GM19438 (cell line): ENCODE measurements around the gene AMIGO2.
"Not testable (repeated sequence)": the region's sequence is repeated elsewhere in the genome, so short reads cannot be mapped to it uniquely, and the experiment has no call there.

Experiments
- ATAC-seq: cut with Tn5 transposase; IDR thresholded peaks from one replicate; pipeline ENCODE4 v1.9.1; 2021; ENCODE audit warnings: low read depth; ENCODE audit not compliant: unreplicated experiment

The AMIGO2 gene

DNA sequence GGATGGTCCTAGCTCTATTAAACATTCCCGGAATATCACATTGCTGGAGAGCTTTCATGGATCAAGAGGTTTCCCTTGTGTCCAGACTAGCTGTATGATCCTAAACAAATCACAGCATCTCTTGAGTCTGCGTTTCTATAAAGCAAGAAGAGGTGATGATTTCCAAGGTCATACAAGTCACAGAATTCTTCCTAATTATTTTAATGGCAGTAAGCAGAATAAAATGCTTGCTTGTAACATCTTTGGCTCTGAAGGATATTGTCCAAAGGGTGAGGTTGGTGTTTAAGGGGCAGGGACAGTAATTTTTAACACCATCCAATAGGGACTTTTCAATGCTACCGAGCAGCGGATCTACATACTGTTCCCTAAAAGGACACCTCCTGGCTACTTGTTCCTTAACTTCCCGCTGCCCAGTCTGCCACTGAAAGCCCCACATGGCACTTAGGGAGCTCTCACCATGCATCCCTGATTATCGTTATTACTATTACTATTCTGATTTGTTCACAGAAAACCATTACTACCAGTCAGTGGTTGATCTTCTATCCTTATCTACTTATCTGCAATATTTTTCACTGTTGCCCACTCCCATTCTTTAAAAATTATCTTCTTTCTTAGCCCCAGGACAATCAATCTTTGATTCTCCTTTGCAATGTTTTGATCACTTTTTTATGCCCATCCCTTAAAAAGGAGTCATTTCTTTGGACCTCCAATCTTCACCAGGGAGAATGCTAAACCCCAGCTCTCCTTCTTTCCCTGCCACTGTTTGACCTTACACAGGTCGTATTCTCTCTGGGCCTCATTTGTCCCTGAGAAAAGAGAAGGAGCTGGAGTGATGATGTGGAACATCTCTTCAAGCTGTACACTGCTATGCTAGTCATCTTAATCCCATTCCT lies 4.3 kb downstream of the AMIGO2 start:
- no peak for ATAC-seq

DNA sequence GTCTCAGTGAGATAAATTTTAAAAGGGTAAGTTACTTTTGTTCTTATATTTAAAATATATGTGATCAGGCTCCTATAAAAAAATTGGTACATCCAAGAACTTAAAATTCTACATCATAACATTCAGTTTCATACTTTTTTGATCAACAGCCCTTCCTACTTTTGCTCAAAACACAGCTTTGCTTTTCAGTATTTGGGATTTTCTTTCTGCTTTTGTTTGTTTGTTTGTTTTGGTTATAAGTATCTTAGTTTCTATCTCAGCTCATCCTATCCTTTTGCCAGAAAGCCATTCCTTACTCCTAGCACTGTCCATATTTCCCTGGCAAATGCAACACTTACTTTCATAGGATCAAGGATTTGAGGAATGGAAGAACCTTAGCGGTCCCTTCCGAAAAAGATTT lies 5.0 kb downstream of the AMIGO2 start:
- no peak for ATAC-seq

DNA sequence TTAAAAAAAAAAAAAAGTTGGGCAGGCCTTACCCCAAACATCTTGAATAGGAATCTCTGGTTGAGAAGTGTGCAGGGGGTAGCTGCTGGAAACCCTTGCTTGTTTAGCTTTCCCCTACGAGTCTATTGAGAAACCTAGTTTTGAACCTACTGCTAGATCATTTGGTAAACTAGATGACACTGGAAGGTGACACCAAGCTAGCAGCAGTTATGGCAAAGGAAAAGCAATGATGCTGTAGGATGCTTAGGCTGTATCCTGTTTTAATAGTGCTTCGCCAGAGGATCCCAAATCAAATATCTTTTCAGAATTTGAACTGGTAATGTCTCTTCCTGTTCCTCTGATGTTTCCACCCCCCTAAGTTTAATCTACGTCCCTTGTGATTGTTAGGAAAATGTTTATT lies 5.8 kb downstream of the AMIGO2 start:
- no peak for ATAC-seq

- ATAC-seq, result no peak
These were observed 8.4 kb downstream of the AMIGO2 start for GRCh38 chr12:47071241-47071852.

DNA sequence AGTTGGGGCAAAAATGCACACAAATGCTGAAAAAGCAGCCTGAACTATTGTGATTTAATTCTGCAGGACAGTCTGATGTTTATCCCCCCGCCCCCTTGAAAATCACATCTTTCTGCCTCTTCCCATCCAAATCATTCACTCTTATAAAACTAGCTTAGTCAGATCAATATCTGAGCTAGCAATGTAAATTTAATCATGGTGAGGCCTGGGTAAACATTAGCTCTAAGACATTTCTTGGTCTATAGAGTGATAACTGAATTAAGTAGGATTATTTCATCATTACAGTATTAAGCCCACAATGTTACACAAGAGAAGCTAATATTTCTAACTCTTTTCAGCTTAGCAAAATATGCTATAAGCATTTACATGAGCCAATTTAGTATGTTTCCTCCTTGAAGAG lies 9.4 kb downstream of the AMIGO2 start:
- no peak for ATAC-seq

- ATAC-seq, result no peak
These were observed 11.2 kb downstream of the AMIGO2 start for GRCh38 chr12:47068539-47068938.

DNA sequence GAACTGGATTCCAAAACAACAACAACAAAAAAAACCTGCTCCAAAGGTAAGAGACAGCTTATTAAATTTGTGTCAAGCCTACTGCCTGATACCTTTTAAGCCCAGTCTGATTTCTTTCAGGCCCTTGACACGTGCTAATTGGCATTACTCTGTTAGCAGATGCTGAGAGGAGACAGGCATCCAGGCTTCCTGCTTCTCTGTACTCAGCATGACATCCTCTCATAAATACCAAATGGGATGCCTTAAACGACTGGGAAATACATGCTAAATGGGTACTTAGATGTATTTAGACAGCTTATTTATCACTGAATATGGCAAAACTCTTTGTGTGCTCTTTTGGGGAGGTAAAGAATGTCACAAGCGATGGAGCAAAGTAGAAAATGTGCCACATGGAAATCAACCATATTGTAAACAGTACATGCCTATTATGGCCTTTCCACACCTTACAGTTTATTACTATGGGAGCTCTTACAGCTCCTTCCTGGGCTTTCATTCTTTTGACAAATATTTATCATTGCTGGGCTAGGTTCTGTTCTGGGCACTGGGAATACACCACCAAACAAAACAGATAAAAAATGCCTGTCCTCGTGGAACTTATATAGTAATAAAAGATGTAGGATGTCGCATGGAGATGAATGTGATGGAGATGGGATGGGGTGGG lies 11.9 kb downstream of the AMIGO2 start:
- ATAC-seq, result no peak

DNA sequence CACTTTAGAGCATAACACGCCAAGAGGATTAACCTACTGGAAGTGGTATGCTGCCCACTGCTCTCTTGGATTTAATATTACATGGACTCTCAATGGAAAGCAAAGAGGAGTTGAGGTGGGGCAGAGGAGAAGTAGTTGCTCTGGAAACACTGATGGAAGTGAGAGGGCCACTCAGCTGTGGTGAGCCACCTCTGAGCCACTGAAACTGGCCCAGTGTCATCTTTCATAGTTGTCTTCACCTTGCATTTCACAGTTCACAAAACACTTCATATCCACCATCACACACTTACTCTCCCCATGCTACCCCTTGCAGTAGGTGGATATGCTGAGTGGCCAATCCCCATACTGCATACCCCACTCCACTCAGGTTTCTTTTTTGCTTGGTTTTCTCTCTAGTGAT lies 12.6 kb downstream of the AMIGO2 start:
- ATAC-seq, result no peak

GRCh38 chr12:47066278-47067025 lies 13.3 kb downstream of the AMIGO2 start:
- ATAC-seq, result no peak

DNA sequence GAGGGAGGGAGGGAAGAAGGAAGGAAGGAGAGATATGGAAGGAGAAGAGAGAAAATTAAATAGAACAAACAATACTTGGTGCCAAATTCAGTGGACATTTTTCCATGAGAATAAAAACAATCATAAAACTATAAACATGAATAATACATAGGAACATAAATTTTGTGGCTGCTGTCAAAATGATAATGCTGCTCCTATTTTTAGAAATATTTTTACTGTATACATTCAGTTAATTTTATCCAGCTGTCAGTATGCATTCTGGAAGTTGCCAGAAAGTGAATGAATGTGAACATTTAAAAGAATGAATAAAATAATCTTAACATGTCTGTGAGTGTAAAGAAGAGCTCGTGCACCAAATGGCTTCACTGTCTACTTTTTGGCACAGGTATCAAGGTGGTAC lies 14.2 kb downstream of the AMIGO2 start:
- ATAC-seq, result no peak

DNA sequence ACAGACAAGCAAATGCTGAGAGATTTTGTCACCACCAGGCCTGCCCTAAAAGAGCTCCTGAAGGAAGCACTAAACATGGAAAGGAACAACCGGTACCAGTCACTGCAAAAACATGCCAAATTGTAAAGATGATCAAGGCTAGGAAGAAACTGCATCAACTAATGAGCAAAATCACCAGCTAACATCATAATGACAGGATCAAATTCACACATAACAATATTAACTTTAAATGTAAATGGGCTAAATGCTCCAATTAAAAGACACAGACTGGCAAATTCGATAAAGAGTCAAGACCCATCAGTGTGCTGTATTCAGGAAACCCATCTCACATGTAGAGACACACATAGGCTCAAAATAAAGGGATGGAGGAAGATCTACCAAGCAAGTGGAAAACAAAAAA lies 21.1 kb downstream of the AMIGO2 start:
- ATAC-seq, result not testable (repeated sequence)

- ATAC-seq, result not testable (repeated sequence)
These were observed 22.8 kb downstream of the AMIGO2 start for GRCh38 chr12:47056944-47057343.

DNA sequence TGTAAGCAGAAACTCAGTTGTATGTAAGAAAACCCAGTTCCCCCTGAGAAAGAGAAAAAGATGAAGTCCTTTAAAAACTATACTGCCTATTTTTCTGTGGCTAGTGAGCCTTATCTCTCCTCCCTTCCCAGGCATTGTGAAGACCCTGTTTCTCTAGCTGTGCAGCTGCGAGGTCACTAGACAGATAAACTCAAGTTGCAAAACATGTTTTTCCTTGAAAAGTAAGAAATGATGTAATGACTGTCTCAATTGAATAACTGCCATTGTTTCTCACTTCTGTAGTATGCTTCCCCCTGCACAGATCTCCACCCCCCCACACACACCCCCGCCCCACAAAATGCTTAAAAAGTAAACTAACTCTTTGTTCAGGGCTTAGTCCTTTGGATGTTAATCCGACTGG lies 23.9 kb downstream of the AMIGO2 start:
- not testable (repeated sequence) for ATAC-seq

GRCh38 chr12:47054659-47055058 lies 25.1 kb downstream of the AMIGO2 start:
- no peak for ATAC-seq

- ATAC-seq, result no peak
These were observed 25.8 kb downstream of the AMIGO2 start for GRCh38 chr12:47053961-47054360.

GRCh38 chr12:47052274-47052673 lies 27.5 kb downstream of the AMIGO2 start:
- no peak for ATAC-seq

DNA sequence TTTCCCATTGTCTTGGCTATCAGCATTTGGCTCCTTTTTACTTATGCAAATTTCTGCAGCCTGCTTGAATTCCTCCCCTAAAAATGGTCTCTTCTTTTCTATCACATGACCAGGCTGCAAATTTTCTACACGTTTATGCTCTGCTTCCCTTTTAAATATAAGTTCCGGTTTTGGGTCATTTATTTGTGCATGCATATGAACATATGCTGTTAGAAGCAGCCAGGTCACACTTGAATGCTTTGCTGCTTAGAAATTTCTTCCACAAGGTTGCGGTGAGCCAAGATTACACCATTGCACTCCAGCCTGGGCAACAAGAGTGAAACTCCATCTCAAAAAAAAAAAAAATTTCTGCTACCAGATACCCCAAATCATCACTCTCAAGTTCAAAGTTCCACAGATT lies 28.5 kb downstream of the AMIGO2 start:
- ATAC-seq, result not testable (repeated sequence)

DNA sequence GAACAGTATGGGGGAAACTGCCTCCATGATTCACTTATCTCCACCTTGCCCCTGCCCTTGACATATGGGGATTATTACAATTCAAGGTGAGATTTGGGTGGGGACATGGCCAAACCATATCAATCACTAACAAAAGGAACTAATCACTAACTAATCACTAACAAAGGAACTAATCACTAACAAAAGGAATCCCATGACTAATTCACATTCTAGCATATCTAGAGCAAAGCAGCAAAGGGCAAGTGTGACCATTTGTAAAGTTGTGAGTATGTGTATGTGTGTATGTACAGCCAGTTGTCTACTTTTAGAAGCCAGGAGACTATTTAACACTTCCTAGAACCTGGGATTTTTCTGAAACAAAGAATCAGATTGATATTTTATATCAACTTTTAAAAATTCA lies 31.2 kb downstream of the AMIGO2 start:
- ATAC-seq, result no peak

GRCh38 chr12:47041327-47041726 lies 38.4 kb downstream of the AMIGO2 start:
- no peak for ATAC-seq

- ATAC-seq, result no peak
These were observed 40.0 kb downstream of the AMIGO2 start for GRCh38 chr12:47039756-47040155.

- ATAC-seq, result no peak
These were observed 40.7 kb downstream of the AMIGO2 start for GRCh38 chr12:47039079-47039478.
